Measurements from ENCODE around the gene MED23. TPM values are rescaled to one million over a fixed set of nuclear protein-coding genes. Genes with fewer than 3 reads are reported as not detected.

MED23 gene
- total RNA-seq, 1 donor = 34.7 TPM

- no peak for TF ChIP-seq CTCF (IDR thresholded peaks at IDR 0.05; ENCODE audit: insufficient read depth, low read length)
- H3K4me3 ChIP-seq (ENCODE audit: low read depth, low read length) = no peak overlapping the region
- no peak for DNase-seq (ENCODE audit: low read depth)
These were observed 41.5 kb downstream of the MED23 start for GRCh38 chr6:131586543-131586942.

- no peak overlapping the region for H3K4me3 ChIP-seq (ENCODE audit: low read depth, low read length)
- no peak for TF ChIP-seq CTCF (IDR thresholded peaks at IDR 0.05; ENCODE audit: insufficient read depth, low read length)
- DNase-seq (ENCODE audit: low read depth) = no peak
These were observed 46.5 kb downstream of the MED23 start for GRCh38 chr6:131581523-131581922.

- H3K4me3 ChIP-seq (ENCODE audit: low read depth, low read length) = no peak overlapping the region
- DNase-seq (ENCODE audit: low read depth) = no peak
- no peak for TF ChIP-seq CTCF (IDR thresholded peaks at IDR 0.05; ENCODE audit: insufficient read depth, low read length)
These were observed 52.1 kb downstream of the MED23 start for GRCh38 chr6:131575834-131576478.

GRCh38 chr6:131574686-131575085 lies 53.4 kb downstream of the MED23 start:
- TF ChIP-seq CTCF (IDR thresholded peaks at IDR 0.05; ENCODE audit: insufficient read depth, low read length) = no peak
- DNase-seq (ENCODE audit: low read depth) = no peak
- no peak overlapping the region for H3K4me3 ChIP-seq (ENCODE audit: low read depth, low read length)

GRCh38 chr6:131574133-131574532 lies 53.9 kb downstream of the MED23 start:
- DNase-seq (ENCODE audit: low read depth) = no peak
- no peak overlapping the region for H3K4me3 ChIP-seq (ENCODE audit: low read depth, low read length)
- TF ChIP-seq CTCF (IDR thresholded peaks at IDR 0.05; ENCODE audit: insufficient read depth, low read length) = no peak

GRCh38 chr6:131572686-131573415 lies 55.2 kb downstream of the MED23 start, which contains the start of gene ARG1:
Gene ARG1, plus strand, starts transcription at chr6:131573226. Its CDS starts 57 bp downstream, at chr6:131573283.
- H3K4me3 ChIP-seq (ENCODE audit: low read depth, low read length) = no peak within 1 kb of the TSS
- no peak for DNase-seq (ENCODE audit: low read depth)
- no peak for TF ChIP-seq CTCF (IDR thresholded peaks at IDR 0.05; ENCODE audit: insufficient read depth, low read length)
